HCT116 (cell line): ENCODE data around the gene GPSM3. TPM values are rescaled to one million over a fixed set of nuclear protein-coding genes. Genes with fewer than 3 reads are reported as not detected.

Source experiments
- ATAC-seq: fragments of 200-7000 bp; cut with Tn5 transposase; 2 replicates; pipeline ENCODE4 v1.9.1; 2020; ENCODE audit warnings: mild to moderate bottlenecking, moderate library complexity
- BruUV-seq: library from RNA; stranded (reverse); fragments of 400-500 nt; replicated peaks from 2 replicates; lab custom pipeline; 2021; lab: Mats Ljungman, UMichigan
- CTCF ChIA-PET: fragments of 300-600 bp; sonication (Branson Sonifier 250); formaldehyde crosslinking; loops from one replicate; lab custom pipeline; 2021; ENCODE audit warnings: antibody characterized with exemption; lab: Charles Lee
- POLR2A ChIA-PET: fragments of 300-600, 350-600 bp; sonication (Branson Sonifier 250); formaldehyde crosslinking; loops from one replicate; lab custom pipeline; 2021; ENCODE audit warnings: antibody characterized with exemption; lab: Charles Lee
- RAD21 ChIA-PET, 2 experiments: fragments of 300-600 bp; sonication (Branson Sonifier 250); formaldehyde crosslinking; loops; one replicate each; lab custom pipeline; 2023; ENCODE audit warnings: low total read pairs in 2 of 2; ENCODE audit not compliant: uncharacterized antibody in 2 of 2, unreplicated experiment in 2 of 2, low non-redundant PET in 1 of 2; lab: Charles Lee
- DNase-seq: peaks from one replicate; pipeline ENCODE4 v3.0.0-alpha.2; 2010; ENCODE audit warnings: low read depth, low spot score
- H2AFZ ChIP-seq: fragments of 200-600 bp; shearing (Covaris generic), sonication (generic); 2 replicates; pipeline ENCODE4 v1.6.1; 2017; ENCODE audit warnings: low read depth, mixed run types, mixed read lengths, antibody characterized with exemption, low read length; ENCODE audit not compliant: poor library complexity, severe bottlenecking
- H3K27ac ChIP-seq: 2 replicates; pipeline ENCODE4 v1.5.1; 2012; ENCODE audit warnings: low read depth, low read length
- H3K27me3 ChIP-seq: fragments of 200-600 bp; sonication (generic); 2 replicates; pipeline ENCODE4 v1.6.1; 2016; ENCODE audit warnings: mixed run types, low read length, mixed read lengths; ENCODE audit not compliant: insufficient read depth
- H3K36me3 ChIP-seq, 2 experiments: fragments of 200-500 bp in 1 of 2; fragments of 200-600 bp in 1 of 2; sonication (Bioruptor generic) in 1 of 2; sonication (generic) in 1 of 2; 2 replicates each; pipeline versions ENCODE4 v1.5.1 to v1.6.1; 2014 to 2016; ENCODE audit warnings: low read length in 2 of 2, inconsistent platforms in 1 of 2, mixed read lengths in 1 of 2, mixed run types in 1 of 2; ENCODE audit not compliant: insufficient read depth in 2 of 2, control insufficient read depth in 1 of 2
- H3K4me1 ChIP-seq, 2 experiments: fragments of 200-600 bp in 1 of 2; sonication (generic) in 1 of 2; 2 replicates each; pipeline versions ENCODE4 v1.5.1 to v1.6.1; 2012 to 2017; ENCODE audit warnings: low read length in 2 of 2, inconsistent platforms in 1 of 2, mild to moderate bottlenecking in 1 of 2, mixed read lengths in 1 of 2, mixed run types in 1 of 2, moderate library complexity in 1 of 2; ENCODE audit not compliant: insufficient read depth in 2 of 2, control insufficient read depth in 1 of 2
- H3K4me2 ChIP-seq: fragments of 200-600 bp; sonication (generic); 2 replicates; pipeline ENCODE4 v1.6.1; 2017; ENCODE audit warnings: mixed run types, low read length, mixed read lengths
- H3K4me3 ChIP-seq, 2 experiments: fragments of 200-600 bp in 1 of 2; sonication (generic) in 1 of 2; replicated peaks in 1 of 2; 2 replicates each; pipeline ENCODE4 v1.5.1; 2011 to 2016; ENCODE audit warnings: low read length in 2 of 2, control low read depth in 1 of 2, low read depth in 1 of 2, mild to moderate bottlenecking in 1 of 2, mixed read lengths in 1 of 2, mixed run types in 1 of 2
- H3K79me2 ChIP-seq: fragments of 200-600 bp; sonication (generic); 2 replicates; pipeline ENCODE4 v1.6.1; 2017; ENCODE audit warnings: mild to moderate bottlenecking, mixed run types, low read length, moderate library complexity, mixed read lengths; ENCODE audit not compliant: insufficient read depth
- H3K9ac ChIP-seq: fragments of 200-600 bp; sonication (generic); 2 replicates; pipeline ENCODE4 v1.6.1; 2016; ENCODE audit warnings: low read length, mixed read lengths
- H3K9me2 ChIP-seq: fragments of 200-600 bp; sonication (generic), shearing (Covaris generic); 2 replicates; pipeline ENCODE4 v1.6.1; 2017; ENCODE audit warnings: mixed run types, mild to moderate bottlenecking, moderate library complexity; ENCODE audit not compliant: insufficient read depth
- H3K9me3 ChIP-seq, 2 experiments: fragments of 200-500 bp in 1 of 2; fragments of 200-600 bp in 1 of 2; sonication (Bioruptor generic) in 1 of 2; sonication (generic) in 1 of 2; 2 replicates each; pipeline ENCODE4 v1.6.1; 2014 to 2017; ENCODE audit warnings: low read length in 2 of 2, mixed read lengths in 2 of 2, inconsistent platforms in 1 of 2, low read depth in 1 of 2, mild to moderate bottlenecking in 1 of 2, mixed run types in 1 of 2, moderate library complexity in 1 of 2; ENCODE audit not compliant: control insufficient read depth in 1 of 2, insufficient read depth in 1 of 2
- H4K20me1 ChIP-seq: fragments of 200-600 bp; sonication (generic), shearing (Covaris generic); 2 replicates; pipeline ENCODE4 v1.6.1; 2017; ENCODE audit warnings: mixed run types, mild to moderate bottlenecking, moderate library complexity; ENCODE audit not compliant: insufficient read depth
- CTCF ChIP-seq, 3 experiments: fragments of 200-600 bp in 1 of 3; sonication (generic) in 1 of 3; IDR thresholded peaks in 2 of 3; conservative IDR thresholded peaks in 1 of 3; 2 replicates each; pipeline ENCODE4 v1.5.1; 2012 to 2017; ENCODE audit warnings: low read depth in 2 of 3, low read length in 2 of 3, antibody characterized with exemption in 1 of 3, borderline replicate concordance in 1 of 3, control low read depth in 1 of 3, mild to moderate bottlenecking in 1 of 3, mixed read lengths in 1 of 3, mixed run types in 1 of 3, moderate library complexity in 1 of 3; ENCODE audit not compliant: insufficient read depth in 1 of 3
- EGR1 ChIP-seq: IDR thresholded peaks from 2 replicates; pipeline ENCODE4 v1.6.1; 2012; ENCODE audit warnings: low read depth
- ELF1 ChIP-seq: IDR thresholded peaks from 2 replicates; pipeline ENCODE4 v1.6.1; 2012; ENCODE audit warnings: low read depth, borderline replicate concordance
- FOSL1 ChIP-seq: IDR thresholded peaks from 2 replicates; pipeline ENCODE4 v1.6.1; 2012; ENCODE audit warnings: low read depth
- JUND ChIP-seq: IDR thresholded peaks from 2 replicates; pipeline ENCODE4 v1.6.1; 2012
- MAX ChIP-seq: IDR thresholded peaks from 2 replicates; pipeline ENCODE4 v1.6.1; 2012
- POLR2AphosphoS5 ChIP-seq: IDR thresholded peaks from 2 replicates; pipeline ENCODE4 v1.6.1; 2011; ENCODE audit warnings: mild to moderate bottlenecking, low read depth, low read length, moderate library complexity
- YY1 ChIP-seq: IDR thresholded peaks from 2 replicates; pipeline ENCODE4 v1.6.1; 2011; ENCODE audit warnings: low read length, low read depth, moderate library complexity, mild to moderate bottlenecking; ENCODE audit not compliant: insufficient replicate concordance; ENCODE audit errors: extremely low read depth
- ZBTB33 ChIP-seq: IDR thresholded peaks from 2 replicates; pipeline ENCODE4 v1.6.1; 2011; ENCODE audit warnings: mild to moderate bottlenecking, low read length, moderate library complexity; ENCODE audit not compliant: insufficient replicate concordance; ENCODE audit errors: extremely low read depth
- intact Hi-C: fragments of 100-400 bp; cut with micrococcal nuclease; formaldehyde crosslinking; loops from 2 replicates; pipeline ENCODE4 v1.10.0; 2022
- total RNA-seq: library from RNA; stranded (reverse); gene quantifications from one replicate; pipeline ENCODE4 v1.2.1, GENCODE V29; 2021; ENCODE audit not compliant: unreplicated experiment

The GPSM3 gene
- total RNA-seq, 1 experiment from 2014 or later = 1.2 TPM

- H2AFZ ChIP-seq = no peak overlapping the region
- RAD21 ChIA-PET = no interaction called here
- H3K9ac ChIP-seq = no peak overlapping the region
- DNase-seq (no peak), ATAC-seq (no peak)
- TF ChIP-seq JUND (no peak), MAX (no peak), CTCF (IDR thresholded peaks at IDR 0.05 in 2 of 3, conservative IDR thresholded peaks at IDR 0.05 in 1 of 3; ENCODE audit: borderline replicate concordance in 1 of 3, insufficient read depth in 1 of 3, low read depth in 2 of 3, low read length in 2 of 3) (no peak)
- no peak overlapping the region for H3K27ac ChIP-seq
- CTCF ChIA-PET = no interaction called here
- H3K9me2 ChIP-seq = no peaks in the 10 kb centered on the region
- no peaks in the 10 kb centered on the region for H3K4me1 ChIP-seq
- H3K79me2 ChIP-seq = no peaks in the 10 kb centered on the region
- intact Hi-C loops = no loop called here
- no peaks in the 10 kb centered on the region for H3K9me3 ChIP-seq
- POLR2A ChIA-PET = interaction anchor here (1.6 kb wide), 1 partner anchor 13 kb away, joined by 6 read pairs; no protein-coding TSS in a partner anchor
- peaks cover 3 to 4% of the 10 kb centered on the region in 2 experiments; a peak in 3 of 4 replicates for H3K36me3 ChIP-seq
- no peaks in the 10 kb centered on the region for H3K27me3 ChIP-seq
- no TSS peak for BruUV-seq
- no peak overlapping the region for H3K4me3 ChIP-seq
- no peak overlapping the region for H3K4me2 ChIP-seq
- no peaks in the 10 kb centered on the region for H4K20me1 ChIP-seq
These were observed 28.7 kb downstream of the GPSM3 start for GRCh38 chr6:32163559-32164258.

GRCh38 chr6:32158052-32158451 is 34.4 kb downstream of the GPSM3 start:
- POLR2A ChIA-PET = no interaction called here
- TF ChIP-seq POLR2AphosphoS5 = no peak
- no peak for TF ChIP-seq ELF1
- no peak for TF ChIP-seq ZBTB33
- TF ChIP-seq MAX = no peak
- TF ChIP-seq EGR1 = no peak
- no peak for TF ChIP-seq FOSL1
- TF ChIP-seq YY1 = no peak

More at GRCh38 chr6:32158052-32158451, 34.4 kb downstream of the GPSM3 start:
- Histone ChIP-seq H3K9ac (no peak overlapping the region), H2AFZ (no peak overlapping the region), H4K20me1 (no peaks in the 10 kb centered on the region), H3K4me3 (no peak overlapping the region), H3K79me2 (peaks cover 16% of the 10 kb centered on the region), H3K4me1 (peaks cover 5 to 14% of the 10 kb centered on the region in 2 experiments), H3K9me3 (no peaks in the 10 kb centered on the region), H3K9me2 (no peaks in the 10 kb centered on the region), H3K36me3 (peaks cover 15 to 17% of the 10 kb centered on the region in 2 experiments; a peak in 3 of 4 replicates), H3K27me3 (no peaks in the 10 kb centered on the region), H3K4me2 (no peak overlapping the region), H3K27ac (no peak overlapping the region)
- CTCF ChIA-PET = no interaction called here
- ATAC-seq (no peak), DNase-seq (no peak)
- RAD21 ChIA-PET = no interaction called here
- BruUV-seq = no TSS peak
- intact Hi-C loops = no loop called here
